NB4 (cell line): Measurements from ENCODE around the gene KLC4.

Experiments used
- DNase-seq: peaks from one replicate; pipeline ENCODE4 v3.0.0; 2010; ENCODE audit warnings: low read depth
- H3K4me3 ChIP-seq: one replicate; pipeline ENCODE4 v1.5.1; 2011; ENCODE audit warnings: mild to moderate bottlenecking, low read depth, low read length, moderate library complexity
- MYC ChIP-seq: IDR thresholded peaks from 2 replicates; pipeline ENCODE4 v1.6.1; 2011; ENCODE audit warnings: low read depth, low read length
- POLR2A ChIP-seq: IDR thresholded peaks from 2 replicates; pipeline ENCODE4 v1.6.1; 2011; ENCODE audit warnings: mild to moderate bottlenecking; ENCODE audit not compliant: insufficient read length; ENCODE audit errors: extremely low read depth
- TF ChIP-seq, protein P1 (sequence below): IDR thresholded peaks from one replicate; pipeline ENCODE4 v1.5.1; 2012; ENCODE audit warnings: low read depth, low read length
- TF ChIP-seq, protein P2 (sequence below): IDR thresholded peaks from 2 replicates; pipeline ENCODE4 v1.6.1; 2011; ENCODE audit warnings: low read depth, low read length

Gene KLC4

DNA sequence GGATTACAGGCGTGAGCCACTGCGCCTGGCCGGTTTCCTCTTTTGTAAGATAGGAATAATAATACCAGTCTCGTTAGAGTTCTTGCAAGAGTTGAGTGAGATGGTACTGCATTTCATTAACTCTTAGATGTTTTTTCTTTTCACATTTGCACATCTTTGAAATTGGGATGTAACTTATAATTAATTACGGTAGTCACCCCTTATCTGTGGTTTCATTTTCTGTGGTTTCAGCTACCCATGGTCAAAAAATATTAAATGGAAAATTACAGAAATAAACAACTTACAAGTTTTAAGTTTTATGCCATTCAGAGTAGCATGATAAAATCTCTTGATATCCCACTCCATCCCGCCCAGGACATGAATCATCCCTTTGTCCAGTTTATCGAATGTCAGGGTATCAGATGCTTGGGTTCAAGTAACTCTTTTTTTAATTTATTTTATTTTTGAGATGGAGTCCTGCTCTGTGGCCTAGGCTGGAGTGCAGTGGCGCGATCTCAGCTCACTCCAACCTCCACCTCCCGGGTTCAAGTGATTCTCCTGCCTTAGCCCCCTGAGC lies 32.1 kb downstream of the KLC4 start:
- H3K4me3 ChIP-seq, result no peak overlapping the region
- TF ChIP-seq, protein P1, sequence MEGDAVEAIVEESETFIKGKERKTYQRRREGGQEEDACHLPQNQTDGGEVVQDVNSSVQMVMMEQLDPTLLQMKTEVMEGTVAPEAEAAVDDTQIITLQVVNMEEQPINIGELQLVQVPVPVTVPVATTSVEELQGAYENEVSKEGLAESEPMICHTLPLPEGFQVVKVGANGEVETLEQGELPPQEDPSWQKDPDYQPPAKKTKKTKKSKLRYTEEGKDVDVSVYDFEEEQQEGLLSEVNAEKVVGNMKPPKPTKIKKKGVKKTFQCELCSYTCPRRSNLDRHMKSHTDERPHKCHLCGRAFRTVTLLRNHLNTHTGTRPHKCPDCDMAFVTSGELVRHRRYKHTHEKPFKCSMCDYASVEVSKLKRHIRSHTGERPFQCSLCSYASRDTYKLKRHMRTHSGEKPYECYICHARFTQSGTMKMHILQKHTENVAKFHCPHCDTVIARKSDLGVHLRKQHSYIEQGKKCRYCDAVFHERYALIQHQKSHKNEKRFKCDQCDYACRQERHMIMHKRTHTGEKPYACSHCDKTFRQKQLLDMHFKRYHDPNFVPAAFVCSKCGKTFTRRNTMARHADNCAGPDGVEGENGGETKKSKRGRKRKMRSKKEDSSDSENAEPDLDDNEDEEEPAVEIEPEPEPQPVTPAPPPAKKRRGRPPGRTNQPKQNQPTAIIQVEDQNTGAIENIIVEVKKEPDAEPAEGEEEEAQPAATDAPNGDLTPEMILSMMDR, result no peak
- TF ChIP-seq, protein P2, sequence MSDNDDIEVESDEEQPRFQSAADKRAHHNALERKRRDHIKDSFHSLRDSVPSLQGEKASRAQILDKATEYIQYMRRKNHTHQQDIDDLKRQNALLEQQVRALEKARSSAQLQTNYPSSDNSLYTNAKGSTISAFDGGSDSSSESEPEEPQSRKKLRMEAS, result no peak
- TF ChIP-seq POLR2A (no peak), MYC (no peak)

GRCh38 chr6:43092635-43093034 lies 33.2 kb downstream of the KLC4 start:
- no peak overlapping the region for H3K4me3 ChIP-seq
- no peak for DNase-seq
- TF ChIP-seq, protein P1, result no peak
- TF ChIP-seq, protein P2, result no peak
- no peak for TF ChIP-seq MYC
- no peak for TF ChIP-seq POLR2A

More for the DNA sequence above, 32.1 kb downstream of the KLC4 start:
- DNase-seq, result no peak

- no peak for DNase-seq
- no peak overlapping the region for H3K4me3 ChIP-seq
These were observed 34.2 kb downstream of the KLC4 start for GRCh38 chr6:43093436-43094289.

GRCh38 chr6:43095939-43096338 lies 36.5 kb downstream of the KLC4 start:
- no peak for DNase-seq
- TF ChIP-seq POLR2A (no peak), MYC (no peak)
- TF ChIP-seq, protein P2, result no peak
- TF ChIP-seq, protein P1, result no peak
- no peak overlapping the region for H3K4me3 ChIP-seq

More at GRCh38 chr6:43093436-43094289, 34.2 kb downstream of the KLC4 start:
- no peak for TF ChIP-seq MYC

DNA sequence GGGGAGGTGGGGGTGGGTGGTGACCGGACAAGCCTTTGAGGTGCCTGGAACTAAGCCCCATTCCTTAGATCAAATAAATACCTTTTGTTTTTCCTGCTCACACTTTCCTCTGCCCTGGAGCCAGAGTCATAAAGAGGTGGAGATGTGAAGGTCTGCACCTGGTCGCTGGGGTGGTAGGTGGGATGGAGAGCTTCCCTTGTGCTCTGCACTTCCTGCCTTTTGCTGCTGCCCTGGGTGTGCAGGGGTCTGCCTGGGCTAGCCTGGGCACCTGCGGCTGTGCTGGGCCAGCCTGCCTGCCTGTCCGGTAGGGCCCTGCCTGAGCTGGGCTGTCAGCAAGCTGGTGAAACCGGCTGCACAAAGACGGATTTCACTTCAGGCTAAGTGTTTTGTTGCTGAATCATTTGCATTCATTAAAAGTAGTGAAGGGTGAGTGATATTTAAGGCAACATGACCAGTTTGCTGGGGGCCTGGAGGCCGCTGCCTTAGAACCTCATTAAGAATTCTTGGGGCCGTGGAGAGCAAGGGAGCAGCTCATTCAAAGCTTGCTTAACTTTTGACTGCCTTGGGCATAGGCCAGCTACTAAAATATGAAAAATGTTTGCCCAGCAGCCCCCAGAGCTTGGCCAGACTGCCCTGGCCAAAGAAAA lies 37.1 kb downstream of the KLC4 start:
- TF ChIP-seq MYC (no peak), POLR2A (no peak)
- TF ChIP-seq, protein P1, result no peak
- TF ChIP-seq, protein P2, result no peak
- no peak for DNase-seq
- H3K4me3 ChIP-seq, result no peak overlapping the region

DNA sequence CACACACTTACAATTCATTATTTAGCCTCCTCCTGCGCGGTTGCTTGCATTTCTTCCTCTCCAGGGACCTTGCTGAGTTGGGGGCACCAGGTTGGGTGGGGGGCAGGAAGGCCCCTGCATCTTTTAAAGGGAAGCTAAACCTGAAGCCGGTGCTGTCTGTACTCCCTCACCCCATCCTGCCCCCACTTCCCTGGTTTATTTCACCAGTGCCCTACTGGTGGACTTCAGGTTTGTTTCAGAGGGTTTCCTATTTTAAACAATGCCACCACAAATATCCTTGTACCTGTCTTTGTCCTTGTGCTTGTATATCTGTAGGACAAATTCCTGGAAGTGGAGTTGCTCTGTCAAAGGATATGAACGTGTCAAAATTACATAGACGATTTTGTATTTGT lies 37.7 kb downstream of the KLC4 start:
- TF ChIP-seq MYC (no peak), POLR2A (no peak)
- TF ChIP-seq, protein P1, result no peak
- TF ChIP-seq, protein P2, result no peak
- DNase-seq, result no peak
- no peak overlapping the region for H3K4me3 ChIP-seq
